AG10803 (cell line): ENCODE measurements around the gene SHPK.
"Not testable (repeated sequence)": the region's sequence is repeated elsewhere in the genome, so short reads cannot be mapped to it uniquely, and the experiment has no call there.

ENCODE experiments used
- DNase-seq: peaks from one replicate; pipeline ENCODE4 v3.0.0; 2010; ENCODE audit warnings: low read depth
- H3K4me3 ChIP-seq: 2 replicates; pipeline ENCODE4 v1.5.1; 2011; ENCODE audit warnings: mild to moderate bottlenecking, low read length, control low read depth
- TF ChIP-seq, protein P1 (sequence below): conservative IDR thresholded peaks from 2 replicates; pipeline ENCODE4 v1.5.1; 2011; ENCODE audit warnings: mild to moderate bottlenecking, low read length, control low read depth, inconsistent platforms

Gene SHPK

DNA sequence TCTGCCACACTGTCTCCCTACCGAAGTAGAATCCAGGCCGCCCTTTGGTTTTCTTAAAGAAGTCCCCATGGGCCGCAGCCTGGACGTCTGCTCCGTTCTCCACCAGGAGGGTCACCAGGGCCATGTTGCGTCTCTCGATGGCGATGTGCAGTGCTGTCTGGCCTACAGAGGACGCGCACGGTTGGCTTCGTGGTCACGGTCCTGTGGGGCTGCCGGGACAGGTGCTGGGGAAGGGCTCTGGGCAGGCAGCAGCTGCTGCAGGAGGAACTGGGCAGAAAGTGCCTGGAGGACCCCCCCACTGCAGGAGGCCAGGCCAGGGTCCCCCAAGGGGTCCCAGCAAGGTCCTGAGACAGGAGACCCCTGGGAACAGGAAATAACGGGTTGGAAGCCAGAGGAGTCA lies 45.8 kb downstream of the SHPK start:
- no peak overlapping the region for H3K4me3 ChIP-seq
- TF ChIP-seq, protein P1, sequence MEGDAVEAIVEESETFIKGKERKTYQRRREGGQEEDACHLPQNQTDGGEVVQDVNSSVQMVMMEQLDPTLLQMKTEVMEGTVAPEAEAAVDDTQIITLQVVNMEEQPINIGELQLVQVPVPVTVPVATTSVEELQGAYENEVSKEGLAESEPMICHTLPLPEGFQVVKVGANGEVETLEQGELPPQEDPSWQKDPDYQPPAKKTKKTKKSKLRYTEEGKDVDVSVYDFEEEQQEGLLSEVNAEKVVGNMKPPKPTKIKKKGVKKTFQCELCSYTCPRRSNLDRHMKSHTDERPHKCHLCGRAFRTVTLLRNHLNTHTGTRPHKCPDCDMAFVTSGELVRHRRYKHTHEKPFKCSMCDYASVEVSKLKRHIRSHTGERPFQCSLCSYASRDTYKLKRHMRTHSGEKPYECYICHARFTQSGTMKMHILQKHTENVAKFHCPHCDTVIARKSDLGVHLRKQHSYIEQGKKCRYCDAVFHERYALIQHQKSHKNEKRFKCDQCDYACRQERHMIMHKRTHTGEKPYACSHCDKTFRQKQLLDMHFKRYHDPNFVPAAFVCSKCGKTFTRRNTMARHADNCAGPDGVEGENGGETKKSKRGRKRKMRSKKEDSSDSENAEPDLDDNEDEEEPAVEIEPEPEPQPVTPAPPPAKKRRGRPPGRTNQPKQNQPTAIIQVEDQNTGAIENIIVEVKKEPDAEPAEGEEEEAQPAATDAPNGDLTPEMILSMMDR, result no peak
- DNase-seq, result no peak

DNA sequence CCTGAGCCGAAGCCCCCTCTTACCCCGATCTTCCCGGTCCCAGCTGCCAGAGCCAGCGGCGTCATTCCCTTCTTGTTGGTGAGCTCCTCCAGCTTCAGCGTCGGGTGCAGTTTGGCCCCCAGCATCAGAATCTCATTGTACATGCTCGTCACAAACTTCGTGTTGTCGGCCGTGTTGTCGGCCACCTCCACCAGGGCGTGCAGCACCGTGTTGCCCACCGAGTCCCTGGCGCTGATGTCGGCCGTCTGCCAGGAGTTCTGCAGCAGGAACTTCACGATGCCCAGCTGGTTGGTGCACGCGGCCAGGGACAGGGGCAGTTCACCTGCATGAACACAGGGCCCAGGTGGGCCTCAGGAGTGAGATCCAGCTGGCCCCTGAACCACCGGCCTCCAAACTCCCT lies 46.3 kb downstream of the SHPK start:
- no peak overlapping the region for H3K4me3 ChIP-seq
- TF ChIP-seq, protein P1, result no peak
- DNase-seq, result no peak

DNA sequence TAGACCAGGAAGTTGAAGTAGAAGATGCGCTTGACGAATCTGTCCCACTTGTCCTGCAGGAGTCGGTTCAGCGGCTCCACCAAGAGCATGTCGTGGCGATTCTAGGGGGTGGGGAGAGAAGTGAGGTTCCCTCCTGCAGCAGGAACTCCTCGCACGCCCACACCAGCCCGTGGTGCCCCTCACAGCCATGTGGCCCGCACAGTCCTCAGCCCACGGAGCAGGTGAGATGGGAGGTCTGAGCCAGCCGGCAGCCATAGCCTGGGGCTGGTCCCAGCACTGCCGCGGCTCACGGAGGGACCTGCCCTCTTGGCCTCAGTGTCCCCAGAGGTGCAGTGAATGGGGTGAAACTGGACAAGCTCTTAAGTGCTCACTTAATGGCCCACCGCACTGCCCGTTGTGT lies 50.2 kb downstream of the SHPK start:
- TF ChIP-seq, protein P1, result no peak
- no peak for DNase-seq
- no peak overlapping the region for H3K4me3 ChIP-seq

DNA sequence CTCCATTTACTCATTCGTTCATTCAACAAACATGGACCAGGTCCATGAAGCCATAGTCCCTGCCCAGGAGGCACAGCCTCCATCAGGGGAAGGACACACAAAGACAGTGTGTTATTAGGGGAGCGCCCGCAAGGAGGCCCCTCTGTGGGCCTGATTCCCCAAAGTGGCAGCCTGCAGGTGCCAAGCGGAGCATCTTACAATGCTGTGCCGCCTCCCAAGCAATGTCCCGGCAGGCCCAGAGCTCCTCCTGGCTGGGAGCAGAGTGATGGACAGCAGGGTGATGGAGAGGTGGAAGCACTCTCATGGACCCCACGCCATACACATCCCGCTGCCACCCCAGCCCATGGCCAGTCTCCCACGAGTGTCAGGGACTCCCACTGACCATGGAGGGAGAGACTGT lies 52.6 kb downstream of the SHPK start:
- no peak for DNase-seq
- H3K4me3 ChIP-seq, result no peak overlapping the region
- TF ChIP-seq, protein P1, result no peak

DNA sequence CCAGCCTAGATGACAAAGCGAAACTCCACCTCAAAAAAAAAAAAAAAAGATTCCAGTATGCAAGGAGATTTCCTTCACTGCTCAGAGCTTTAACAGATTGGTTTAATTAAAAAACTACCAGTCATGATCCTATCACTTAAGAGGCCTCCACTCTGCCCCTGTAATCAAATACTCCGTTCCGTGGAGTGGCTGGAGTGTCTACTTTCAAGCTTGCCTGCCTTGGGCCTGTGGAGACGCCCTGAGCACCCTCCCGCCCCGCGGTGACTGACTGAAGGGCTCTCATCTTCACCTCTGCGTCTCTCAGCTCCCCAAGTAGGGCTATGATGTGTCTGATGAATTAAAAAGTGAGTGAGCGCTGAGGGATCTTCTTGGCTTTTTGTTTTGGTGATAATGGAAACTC lies 53.1 kb downstream of the SHPK start:
- TF ChIP-seq, protein P1, result no peak
- H3K4me3 ChIP-seq, result no peak overlapping the region
- DNase-seq, result no peak

DNA sequence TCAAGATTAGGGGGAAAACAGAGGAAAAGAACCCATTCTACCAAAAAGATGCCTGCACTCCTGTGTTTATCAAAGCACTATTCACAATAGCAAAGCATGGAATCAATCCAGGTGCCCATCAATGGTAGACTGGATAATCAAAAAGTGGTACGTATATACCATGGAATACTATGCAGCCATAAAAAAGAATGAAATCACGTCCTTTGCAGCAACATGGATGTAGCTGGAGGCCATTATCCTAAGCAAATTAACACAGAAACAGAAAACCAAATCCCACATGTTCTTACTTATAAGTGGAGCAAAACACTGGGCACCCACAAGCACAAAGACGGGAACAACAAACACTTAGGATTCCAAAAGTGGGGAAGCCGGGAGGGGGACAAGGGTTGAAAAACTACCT lies 57.4 kb downstream of the SHPK start:
- not testable (repeated sequence) for H3K4me3 ChIP-seq, DNase-seq

DNA sequence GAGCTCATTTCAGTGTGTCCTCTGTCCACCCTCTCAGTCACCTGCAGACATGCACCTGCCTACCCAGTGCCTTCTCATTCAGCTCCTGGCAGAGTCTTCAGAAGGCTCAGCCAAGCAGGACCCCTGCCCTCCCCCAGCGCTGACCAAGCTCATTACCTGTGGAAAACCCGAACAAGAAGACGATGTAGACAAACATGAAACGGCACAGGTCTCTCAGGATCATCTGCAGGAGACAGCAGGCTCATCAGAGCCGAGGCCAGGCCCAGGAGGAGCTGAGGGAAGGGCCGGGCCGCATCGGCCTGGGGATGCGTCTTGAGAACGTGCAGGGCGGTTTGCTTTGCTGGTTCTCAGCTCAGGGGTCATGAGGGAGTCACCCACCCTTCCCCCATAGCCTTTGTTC lies 59.1 kb downstream of the SHPK start:
- no peak for DNase-seq
- no peak overlapping the region for H3K4me3 ChIP-seq
- TF ChIP-seq, protein P1, result no peak

DNA sequence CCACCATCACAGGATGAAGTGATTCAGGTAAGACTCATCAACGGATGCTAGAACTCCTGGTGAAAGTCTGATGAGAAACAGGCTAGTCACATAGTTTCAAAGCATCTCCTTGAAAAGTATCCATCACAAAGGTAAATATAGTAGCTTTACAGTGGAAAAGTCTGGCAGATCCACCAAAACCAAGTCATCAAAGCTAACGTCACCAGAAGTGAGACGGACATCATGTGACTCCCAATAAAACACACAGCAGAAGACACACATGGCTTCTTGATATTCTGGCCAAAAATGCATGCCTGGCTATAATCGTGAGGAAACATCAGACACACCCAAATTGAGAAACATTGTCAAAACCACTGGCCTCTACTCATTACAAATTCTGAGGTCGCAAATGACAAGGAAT lies 60.5 kb downstream of the SHPK start:
- peak; percentile 93 for DNase-seq
- H3K4me3 ChIP-seq, result no peak overlapping the region
- TF ChIP-seq, protein P1, result no peak
